Stimulated activated naive CD8-positive, alpha-beta T cell treated with anti-CD3 and anti-CD28 coated beads, Interleukin-15, amount 100 ng/mL, for 72 hours (primary cell): ENCODE measurements around the gene VASN.
"Not testable (repeated sequence)": the region's sequence is repeated elsewhere in the genome, so short reads cannot be mapped to it uniquely, and the experiment has no call there.

Experiments
- ATAC-seq: fragments of 150-1000 bp; cut with Tn5 transposase; 2 replicates; pipeline ENCODE4 v1.10.0; 2021; ENCODE audit warnings: mild to moderate bottlenecking, moderate library complexity
- DNase-seq, 2 donors: peaks; one replicate each; pipeline ENCODE4 v3.0.0; 2021 to 2022
- H3K27ac Mint-ChIP-seq, 2 donors: one replicate each; pipeline ENCODE4 v1.8.0; 2022; ENCODE audit warnings: mild to moderate bottlenecking in 2 of 2, mixed read lengths in 2 of 2, moderate library complexity in 2 of 2
- H3K27me3 Mint-ChIP-seq: one replicate; pipeline ENCODE4 v1.8.0; 2022; ENCODE audit warnings: mixed read lengths
- H3K4me1 Mint-ChIP-seq: one replicate; pipeline ENCODE4 v1.8.0; 2022; ENCODE audit warnings: mild to moderate bottlenecking, mixed read lengths
- H3K4me3 Mint-ChIP-seq, 2 donors: one replicate each; pipeline ENCODE4 v1.8.0; 2022; ENCODE audit warnings: mild to moderate bottlenecking in 2 of 2, mixed read lengths in 2 of 2, moderate library complexity in 1 of 2
- H3K9me3 Mint-ChIP-seq, 2 donors: one replicate each; pipeline ENCODE4 v1.8.0; 2022; ENCODE audit warnings: mixed read lengths in 2 of 2

The VASN gene

GRCh38 chr16:4391631-4392381 lies 20.2 kb downstream of the VASN start:
- peak overlapping the region in 1 of 2 donors; percentile 54 for H3K27ac Mint-ChIP-seq
- no peaks in the 10 kb centered on the region for H3K9me3 Mint-ChIP-seq
- peaks cover 19% of the 10 kb centered on the region for H3K4me1 Mint-ChIP-seq
- no peak for DNase-seq
- H3K4me3 Mint-ChIP-seq: no peak overlapping the region
- no peaks in the 10 kb centered on the region for H3K27me3 Mint-ChIP-seq
- ATAC-seq: no peak

- Mint-ChIP-seq H3K4me3 (no peak overlapping the region), H3K4me1 (peaks cover 12% of the 10 kb centered on the region), H3K27ac (peak overlapping the region in 1 of 2 donors; percentile 54), H3K9me3 (no peaks in the 10 kb centered on the region), H3K27me3 (no peaks in the 10 kb centered on the region)
- ATAC-seq: peak; percentile 17
- no peak for DNase-seq
Observed at GRCh38 chr16:4392382-4393239, 21.0 kb downstream of the VASN start.

- Mint-ChIP-seq H3K27ac (no peak overlapping the region), H3K4me1 (peaks cover 12% of the 10 kb centered on the region), H3K4me3 (no peak overlapping the region), H3K9me3 (no peaks in the 10 kb centered on the region), H3K27me3 (no peaks in the 10 kb centered on the region)
- ATAC-seq: no peak
- no peak for DNase-seq
Observed at GRCh38 chr16:4393240-4393600, 21.6 kb downstream of the VASN start.

DNA sequence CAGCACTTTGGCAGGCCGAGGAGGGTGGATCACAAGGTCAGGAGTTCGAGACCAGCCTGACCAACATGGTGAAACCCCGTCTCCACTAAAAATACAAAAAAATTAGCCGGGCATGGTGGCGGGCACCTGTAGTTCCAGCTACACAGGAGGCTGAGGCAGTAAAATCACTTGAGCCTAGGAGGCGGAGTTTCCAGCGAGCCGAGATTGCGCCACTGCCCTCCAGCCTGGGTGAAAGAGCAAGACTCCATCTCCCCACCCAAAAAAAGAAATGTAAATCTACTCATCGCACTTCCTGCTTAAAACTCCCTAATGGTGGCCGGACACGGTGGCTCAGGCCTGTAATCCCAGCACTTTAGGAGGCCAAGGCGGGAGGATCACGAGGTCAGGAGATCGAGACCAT lies 22.2 kb downstream of the VASN start:
- Mint-ChIP-seq H3K27ac (peak overlapping the region in 1 of 2 donors; percentile 12), H3K4me1 (peaks cover 12% of the 10 kb centered on the region)
- H3K27me3 Mint-ChIP-seq, DNase-seq, H3K4me3 Mint-ChIP-seq, H3K9me3 Mint-ChIP-seq, ATAC-seq: not testable (repeated sequence)

- Mint-ChIP-seq H3K4me3 (no peak overlapping the region), H3K27me3 (no peaks in the 10 kb centered on the region), H3K27ac (peak overlapping the region in 1 of 2 donors; percentile 85), H3K4me1 (peaks cover 12% of the 10 kb centered on the region), H3K9me3 (no peaks in the 10 kb centered on the region)
- no peak for ATAC-seq
- no peak for DNase-seq
Observed at GRCh38 chr16:4395055-4395726, 23.5 kb downstream of the VASN start.

DNA sequence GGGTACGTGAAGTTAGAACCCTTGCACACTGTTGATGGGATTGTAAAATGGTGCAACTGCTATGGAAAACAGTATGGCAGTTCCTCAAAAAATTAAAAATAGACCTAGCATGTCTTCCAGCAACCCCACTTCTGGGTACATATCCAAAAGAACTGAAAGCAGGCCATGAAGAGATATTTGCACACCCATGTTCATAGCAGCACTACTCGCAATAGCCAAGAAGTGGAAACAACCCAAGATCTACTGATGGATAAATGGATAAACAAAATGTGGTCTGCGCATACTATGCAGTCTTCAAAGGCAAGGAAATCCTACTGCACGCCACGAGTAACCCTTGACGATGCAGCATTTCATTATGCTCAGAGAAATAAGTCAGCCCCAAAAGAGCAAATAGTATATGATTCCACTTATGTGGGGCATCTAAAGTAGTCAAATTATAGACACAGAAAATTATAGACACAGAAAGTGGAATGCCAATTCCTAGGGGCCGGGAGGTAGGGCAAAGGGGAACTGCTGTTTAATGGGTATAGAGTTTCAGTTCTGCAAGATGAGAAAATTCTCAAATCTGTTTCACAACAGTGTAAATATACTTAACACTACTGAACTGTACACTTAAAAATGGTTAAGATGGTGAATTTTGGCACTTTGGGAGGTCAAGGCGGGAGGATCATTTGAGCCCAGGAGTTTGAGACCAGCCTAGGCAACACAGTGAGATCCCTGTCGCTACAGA lies 27.5 kb downstream of the VASN start:
- Mint-ChIP-seq H3K27me3 (no peaks in the 10 kb centered on the region), H3K9me3 (no peaks in the 10 kb centered on the region), H3K27ac (peak overlapping the region in 1 of 2 donors; percentile 64), H3K4me3 (no peak overlapping the region), H3K4me1 (peaks cover 20% of the 10 kb centered on the region)
- ATAC-seq (no peak), DNase-seq (no peak)

GRCh38 chr16:4401094-4401501 lies 29.4 kb downstream of the VASN start:
- Mint-ChIP-seq H3K4me1 (peaks cover 28% of the 10 kb centered on the region), H3K27me3 (no peaks in the 10 kb centered on the region), H3K9me3 (no peaks in the 10 kb centered on the region), H3K27ac (peak overlapping the region in 1 of 2 donors; percentile 2), H3K4me3 (no peak overlapping the region)
- DNase-seq (no peak), ATAC-seq (no peak)

- H3K9me3 Mint-ChIP-seq: no peaks in the 10 kb centered on the region
- H3K27ac Mint-ChIP-seq: no peak overlapping the region
- ATAC-seq (no peak), DNase-seq (no peak)
- no peak overlapping the region for H3K4me3 Mint-ChIP-seq
- H3K4me1 Mint-ChIP-seq: peaks cover 28% of the 10 kb centered on the region
- H3K27me3 Mint-ChIP-seq: no peaks in the 10 kb centered on the region
Observed at GRCh38 chr16:4401510-4401909, 29.9 kb downstream of the VASN start.

- peak overlapping the region in 1 of 2 donors; percentile 54 for H3K27ac Mint-ChIP-seq
- peaks cover 28% of the 10 kb centered on the region for H3K4me1 Mint-ChIP-seq
- DNase-seq: peak; percentile 56 to 64
- no peak overlapping the region for H3K4me3 Mint-ChIP-seq
- ATAC-seq: peak; percentile 84
- no peaks in the 10 kb centered on the region for H3K9me3 Mint-ChIP-seq
- H3K27me3 Mint-ChIP-seq: no peaks in the 10 kb centered on the region
Observed at GRCh38 chr16:4402439-4403132, 30.9 kb downstream of the VASN start.

DNA sequence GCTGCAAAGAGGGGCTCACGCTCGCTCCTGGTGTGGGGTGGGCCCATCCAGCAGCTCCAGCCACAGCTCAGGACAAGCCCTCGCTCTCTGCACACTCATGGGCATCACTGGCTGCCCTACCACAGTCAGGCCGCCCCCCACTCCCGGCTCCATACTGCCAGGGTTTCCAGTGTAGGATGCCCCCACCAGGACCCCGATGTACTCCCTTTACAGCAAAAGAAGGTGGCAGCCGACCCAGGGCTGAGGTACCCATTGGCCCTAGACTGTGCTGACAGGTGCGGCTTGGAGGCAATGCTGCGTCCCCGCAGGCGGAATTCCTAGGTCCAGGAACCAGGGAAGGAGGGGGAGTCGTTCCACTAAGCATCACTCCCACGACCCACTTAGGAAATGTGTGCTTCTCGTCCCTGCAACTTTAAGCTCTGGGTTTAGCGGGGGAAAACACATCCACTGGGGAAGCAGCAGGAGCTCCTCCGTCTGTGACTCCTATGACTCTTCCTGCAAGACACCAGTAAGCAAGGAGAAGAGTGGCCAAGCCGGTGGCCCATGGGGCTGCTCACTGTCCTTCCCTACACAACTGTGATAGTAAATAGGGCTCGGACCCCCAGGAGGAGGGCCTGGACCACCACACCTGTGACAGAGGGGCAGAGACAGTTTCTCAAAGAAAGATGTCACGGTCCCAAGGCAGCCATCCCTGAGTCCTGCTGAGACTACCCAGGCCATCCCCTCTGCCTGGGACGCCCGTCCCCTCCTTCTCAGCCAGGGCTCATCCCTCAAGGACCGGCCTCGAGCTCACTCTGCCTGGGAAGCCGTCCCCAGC lies 31.7 kb downstream of the VASN start:
- peak overlapping the region in 1 of 2 donors; percentile 74 for H3K27ac Mint-ChIP-seq
- no peaks in the 10 kb centered on the region for H3K27me3 Mint-ChIP-seq
- DNase-seq: no peak
- ATAC-seq: no peak
- H3K4me1 Mint-ChIP-seq: peaks cover 28% of the 10 kb centered on the region
- no peaks in the 10 kb centered on the region for H3K9me3 Mint-ChIP-seq
- no peak overlapping the region for H3K4me3 Mint-ChIP-seq

GRCh38 chr16:4404247-4404966 lies 32.8 kb downstream of the VASN start:
- ATAC-seq: peak; percentile 54
- peaks cover 29% of the 10 kb centered on the region for H3K4me1 Mint-ChIP-seq

GRCh38 chr16:4404967-4405696 lies 33.5 kb downstream of the VASN start:
- Mint-ChIP-seq H3K4me3 (no peak overlapping the region), H3K4me1 (peaks cover 35% of the 10 kb centered on the region), H3K27ac (peak overlapping the region in 1 of 2 donors; percentile 61), H3K9me3 (no peaks in the 10 kb centered on the region), H3K27me3 (no peaks in the 10 kb centered on the region)
- DNase-seq (no peak), ATAC-seq (peak; percentile 6)

More at GRCh38 chr16:4404247-4404966, 32.8 kb downstream of the VASN start:
- no peak overlapping the region for H3K4me3 Mint-ChIP-seq
- no peaks in the 10 kb centered on the region for H3K27me3 Mint-ChIP-seq
- no peaks in the 10 kb centered on the region for H3K9me3 Mint-ChIP-seq
- peak overlapping the region in 1 of 2 donors; percentile 61 for H3K27ac Mint-ChIP-seq
- DNase-seq: peak; percentile 38 to 41
